Neutrophil (primary cell): Measurements from ENCODE around the gene SYCE3.

Experiments
- H3K27ac ChIP-seq: fragments of 200-600 bp; sonication (generic); 2 replicates; pipeline ENCODE4 v1.5.1; 2016; ENCODE audit warnings: mild to moderate bottlenecking, moderate library complexity
- H3K27me3 ChIP-seq: fragments of 200-600 bp; sonication (generic); 2 replicates; pipeline ENCODE4 v1.6.0; 2016; ENCODE audit warnings: mild to moderate bottlenecking
- H3K36me3 ChIP-seq: fragments of 200-600 bp; sonication (generic); 2 replicates; pipeline ENCODE4 v1.5.1; 2017
- H3K4me1 ChIP-seq, 2 experiments: fragments of 200-600 bp in 1 of 2; sonication (generic) in 1 of 2; 1 replicate in 1 of 2; 2 replicates in 1 of 2; pipeline versions ENCODE4 v1.5.1 to v1.6.1; 2013 to 2016; ENCODE audit warnings: low read depth in 1 of 2, low read length in 1 of 2, mild to moderate bottlenecking in 1 of 2, moderate library complexity in 1 of 2; ENCODE audit not compliant: control insufficient read depth in 1 of 2, insufficient read depth in 1 of 2
- H3K4me3 ChIP-seq, 2 experiments: fragments of 200-600 bp in 1 of 2; sonication (generic) in 1 of 2; 1 replicate in 1 of 2; 2 replicates in 1 of 2; pipeline ENCODE4 v1.5.1; 2013 to 2016; ENCODE audit warnings: low read depth in 1 of 2, low read length in 1 of 2, mild to moderate bottlenecking in 1 of 2, moderate library complexity in 1 of 2
- H3K9me3 ChIP-seq: fragments of 200-600 bp; sonication (generic); 2 replicates; pipeline ENCODE4 v1.5.1; 2016
- CTCF ChIP-seq: fragments of 200-600 bp; sonication (generic); IDR thresholded peaks from 2 replicates; pipeline ENCODE4 v1.5.1; 2016; ENCODE audit warnings: antibody characterized with exemption

The SYCE3 gene

GRCh38 chr22:50568626-50569025 is 5.9 kb upstream of the SYCE3 start:
- TF ChIP-seq CTCF = no peak
- no peaks in the 10 kb centered on the region for H3K9me3 ChIP-seq
- peaks cover 3% of the 10 kb centered on the region in 2 experiments for H3K4me1 ChIP-seq
- H3K4me3 ChIP-seq = no peak overlapping the region
- H3K27me3 ChIP-seq = peaks cover 19% of the 10 kb centered on the region
- peaks cover 62% of the 10 kb centered on the region for H3K36me3 ChIP-seq
- no peak overlapping the region for H3K27ac ChIP-seq

DNA sequence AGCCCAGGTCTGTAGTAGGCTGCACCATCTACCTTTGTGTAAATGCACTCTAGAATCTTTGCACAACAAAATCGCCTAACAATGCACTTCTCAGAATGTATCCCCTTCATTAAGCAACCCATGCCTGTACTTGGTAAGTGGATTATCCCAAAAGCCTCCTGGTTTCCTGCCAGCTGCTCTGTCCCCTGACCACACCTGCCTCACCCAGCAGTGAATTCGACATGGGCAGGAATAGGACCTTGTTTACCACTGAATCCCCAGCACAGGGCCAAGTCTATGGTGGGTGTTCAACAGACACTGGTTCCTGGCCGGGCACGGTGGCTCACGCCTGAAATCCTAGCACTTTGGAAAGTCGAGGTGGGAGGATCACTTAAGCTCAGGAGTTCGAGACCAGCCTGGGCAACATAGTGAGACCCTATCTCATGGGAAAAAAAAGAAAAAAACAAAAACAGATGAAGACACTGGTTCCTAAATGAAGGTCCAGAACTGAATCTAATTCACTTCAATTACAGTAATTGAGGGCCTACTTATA is 5.1 kb upstream of the SYCE3 start:
- H3K27me3 ChIP-seq = peaks cover 21% of the 10 kb centered on the region
- H3K27ac ChIP-seq = no peak overlapping the region
- H3K4me3 ChIP-seq = no peak overlapping the region
- no peaks in the 10 kb centered on the region for H3K9me3 ChIP-seq
- TF ChIP-seq CTCF = no peak
- H3K36me3 ChIP-seq = peaks cover 54% of the 10 kb centered on the region
- peaks cover 11% of the 10 kb centered on the region in 2 experiments for H3K4me1 ChIP-seq

DNA sequence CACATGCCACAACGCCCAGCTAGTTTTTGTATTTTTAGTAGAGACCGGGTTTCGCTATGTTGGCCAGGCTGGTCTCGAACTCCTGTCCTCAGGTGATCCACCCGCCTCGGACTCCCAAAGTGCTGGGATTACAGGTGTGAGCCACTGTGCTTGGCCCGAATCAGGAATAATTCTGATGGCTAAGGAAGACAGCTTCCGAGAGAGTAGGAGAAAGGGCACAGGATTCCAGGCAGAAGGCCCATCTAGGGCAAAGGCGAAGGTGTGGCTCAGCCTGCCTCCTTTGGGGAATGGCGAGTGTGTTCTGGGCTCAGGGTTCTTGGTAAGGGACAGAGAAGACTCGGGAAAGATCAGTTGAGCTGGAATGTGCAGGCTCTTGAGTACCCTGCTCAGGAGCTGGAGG is 1.6 kb upstream of the SYCE3 start:
- Histone ChIP-seq H3K27me3 (peaks cover 21% of the 10 kb centered on the region), H3K27ac (no peak overlapping the region), H3K4me3 (no peak overlapping the region), H3K9me3 (no peaks in the 10 kb centered on the region), H3K4me1 (peaks cover 11 to 15% of the 10 kb centered on the region in 2 experiments), H3K36me3 (peaks cover 19% of the 10 kb centered on the region)
- no peak for TF ChIP-seq CTCF

DNA sequence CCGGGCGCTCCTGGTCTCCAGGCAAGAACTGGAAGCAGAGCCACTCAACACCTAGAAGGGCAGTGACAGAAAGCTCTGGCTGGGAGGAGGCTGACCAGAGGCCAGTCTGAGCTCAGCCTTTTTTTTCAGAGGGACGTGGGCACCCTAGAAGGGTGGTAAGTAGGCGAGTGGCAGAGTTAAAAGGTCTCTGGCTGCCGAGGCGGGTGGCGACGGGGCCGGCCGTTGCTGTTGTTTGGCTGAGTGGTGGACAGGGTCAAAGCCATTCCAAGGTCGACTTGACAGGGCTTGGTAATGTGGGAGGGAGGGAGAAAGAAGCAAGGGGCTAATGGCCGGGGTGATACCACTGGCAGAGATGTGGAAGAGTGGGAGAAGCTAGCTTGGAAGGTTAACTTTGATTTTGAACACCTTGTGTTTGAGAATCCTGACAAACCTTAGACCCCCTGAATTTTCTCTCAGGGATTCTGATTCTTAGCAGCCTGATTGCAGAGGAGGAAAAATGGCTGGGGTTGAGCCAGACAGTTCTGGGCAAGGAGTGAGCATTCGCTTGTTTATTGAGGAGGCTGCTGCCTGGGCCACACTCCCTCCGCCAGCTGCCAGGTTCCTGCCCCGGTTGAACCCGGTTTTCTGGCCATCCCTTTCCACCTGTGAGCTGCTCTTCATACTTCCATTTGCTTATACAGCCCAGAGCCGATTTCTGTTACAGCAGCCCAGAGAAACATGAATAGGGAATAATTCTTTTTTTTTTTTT is 868 bp upstream of the SYCE3 start:
- TF ChIP-seq CTCF = no peak
- H3K36me3 ChIP-seq = peaks cover 12% of the 10 kb centered on the region
- H3K27ac ChIP-seq = peak overlapping the region; percentile 76
- H3K27me3 ChIP-seq = peaks cover 21% of the 10 kb centered on the region
- peak overlapping the region; percentile 69 to 88 for H3K4me3 ChIP-seq
- H3K9me3 ChIP-seq = no peaks in the 10 kb centered on the region
- peaks cover 11 to 15% of the 10 kb centered on the region in 2 experiments for H3K4me1 ChIP-seq

DNA sequence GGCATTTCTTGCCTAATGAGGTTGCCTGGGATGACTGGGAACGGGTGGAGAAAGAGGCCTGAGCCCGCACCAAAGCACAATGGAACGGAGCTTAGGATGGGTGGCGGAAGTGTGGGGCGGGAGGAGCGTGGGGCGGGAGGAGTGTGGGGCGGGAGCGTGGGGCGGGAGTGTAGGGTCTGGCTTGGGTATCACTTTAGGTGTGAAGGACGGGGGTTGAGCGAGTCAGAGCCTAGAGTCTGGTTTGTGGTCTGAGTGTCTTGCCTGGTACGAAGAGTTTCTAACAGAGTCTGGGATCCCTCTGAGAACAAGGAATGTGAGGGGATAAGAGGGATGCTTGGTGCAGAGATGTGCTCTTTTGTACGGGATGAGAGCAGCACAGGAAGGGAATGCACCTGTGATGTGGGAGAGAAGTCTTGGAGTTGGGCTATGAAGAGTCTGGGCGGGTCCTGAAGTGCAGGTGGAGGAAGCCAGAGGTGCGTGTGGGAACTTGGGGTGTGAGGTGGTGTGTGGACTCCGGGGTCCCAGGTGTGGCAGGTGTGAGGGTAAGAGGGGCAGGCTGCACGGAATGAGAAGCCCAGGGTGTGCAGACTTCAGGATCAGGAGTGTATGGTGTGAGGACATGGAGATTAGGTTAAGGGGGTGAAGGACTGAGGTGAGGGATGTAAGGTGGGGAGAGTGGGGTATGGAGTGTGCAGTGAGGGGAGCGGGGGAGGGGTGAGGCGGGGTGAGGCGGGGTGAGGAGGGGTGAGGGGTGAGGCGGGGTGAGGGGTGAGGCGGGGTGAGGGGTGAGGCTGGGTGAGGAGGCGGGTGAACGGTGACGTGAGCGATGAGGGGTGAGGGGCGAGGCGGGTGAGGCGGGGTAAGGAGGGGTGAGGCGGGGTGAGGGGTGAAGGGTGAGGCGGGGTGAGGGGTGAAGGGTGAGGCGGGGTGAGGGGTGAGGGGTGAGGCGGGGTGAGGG is 1.0 kb downstream of the SYCE3 start:
- H3K4me1 ChIP-seq = peaks cover 11 to 15% of the 10 kb centered on the region in 2 experiments
- no peak for TF ChIP-seq CTCF
- H3K9me3 ChIP-seq = no peaks in the 10 kb centered on the region
- peaks cover 21% of the 10 kb centered on the region for H3K27me3 ChIP-seq
- H3K36me3 ChIP-seq = no peaks in the 10 kb centered on the region
- no peak overlapping the region for H3K4me3 ChIP-seq
- H3K27ac ChIP-seq = peak overlapping the region; percentile 16
